ENCODE data around the gene ATP2B2.

DNA sequence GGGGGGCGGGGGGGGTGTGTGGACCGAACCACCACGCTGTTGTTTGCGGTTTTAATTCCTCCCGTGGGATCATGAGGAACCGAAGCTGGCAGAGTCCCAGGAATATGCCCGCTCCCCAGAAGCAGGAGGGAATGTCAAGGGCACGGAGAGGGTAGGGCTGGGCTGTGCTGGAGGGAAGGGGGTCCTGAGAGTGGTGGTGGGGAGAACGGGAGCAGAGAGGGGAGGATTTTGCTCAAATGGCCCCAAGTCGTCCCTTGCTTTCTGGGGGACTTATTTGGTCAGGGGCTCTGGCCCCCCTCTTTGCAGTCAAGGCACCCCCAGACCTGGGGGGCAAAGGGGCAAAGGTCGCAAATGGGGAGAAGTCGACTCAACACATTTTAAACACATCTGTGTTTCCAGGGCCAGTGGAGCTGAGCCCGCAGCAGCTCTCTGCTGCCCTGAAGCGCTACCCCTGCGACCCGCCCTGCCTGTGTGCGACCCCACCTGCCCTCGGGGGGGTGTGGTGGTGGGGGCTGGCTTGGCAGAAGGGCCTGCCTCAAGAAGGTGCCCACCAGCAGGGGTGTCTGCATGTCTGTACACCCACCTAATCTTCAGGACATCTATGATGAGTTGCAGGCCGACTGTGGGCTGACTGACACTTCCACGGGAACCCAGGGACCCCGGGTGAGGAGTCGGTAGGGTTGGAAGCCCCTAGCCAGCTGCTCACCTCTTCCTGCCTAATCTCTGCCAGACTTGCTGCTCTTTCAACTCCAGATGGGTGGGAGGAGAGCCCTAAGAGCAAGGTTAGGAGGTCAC lies 602 bp upstream of the ATP2B2 start:
- no peak for TF ChIP-seq EZH2 (IDR thresholded peaks at IDR 0.05; ENCODE audit: low read depth, low read length, severe bottlenecking)
- no peak for TF ChIP-seq TAF1 (IDR thresholded peaks at IDR 0.05; ENCODE audit: low read depth, low read length)
- TF ChIP-seq CBX5 (IDR thresholded peaks at IDR 0.05; ENCODE audit: low read depth, low read length): no peak
- TF ChIP-seq CTCF (IDR thresholded peaks at IDR 0.05; ENCODE audit: control extremely low read depth in 1 of 3, insufficient read depth in 1 of 3, low read depth in 1 of 3, low read length in 3 of 3): no peak
- no peak for TF ChIP-seq POLR2AphosphoS5 (IDR thresholded peaks at IDR 0.05; ENCODE audit: low read depth, low read length)
- no peak for TF ChIP-seq RAD21 (IDR thresholded peaks at IDR 0.05 in 1 of 2, conservative IDR thresholded peaks at IDR 0.05 in 1 of 2; ENCODE audit: low read depth in 2 of 2, low read length in 2 of 2)
- TF ChIP-seq ASH2L (IDR thresholded peaks at IDR 0.05; ENCODE audit: low read length): no peak
- TF ChIP-seq PHF8 (conservative IDR thresholded peaks at IDR 0.05; ENCODE audit: low read depth, low read length): no peak
- TF ChIP-seq, protein P1, sequence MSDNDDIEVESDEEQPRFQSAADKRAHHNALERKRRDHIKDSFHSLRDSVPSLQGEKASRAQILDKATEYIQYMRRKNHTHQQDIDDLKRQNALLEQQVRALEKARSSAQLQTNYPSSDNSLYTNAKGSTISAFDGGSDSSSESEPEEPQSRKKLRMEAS (IDR thresholded peaks at IDR 0.05): no peak

All from H1 (cell line).